Activated CD4-positive, alpha-beta T cell treated with anti-CD3 and anti-CD28 coated beads, Interleukin-2, amount 50 U/mL, for 4 hours (primary cell): ENCODE measurements around the gene CKLF.
A peak's percentile ranks its signal among the peaks of the same experiment; 100 is the strongest.
"Not testable (repeated sequence)": the region's sequence is repeated elsewhere in the genome, so short reads cannot be mapped to it uniquely, and the experiment has no call there.

Source experiments
- DNase-seq, 2 experiments: peaks; one replicate each; pipeline ENCODE4 v3.0.0-alpha.2; 2020

CKLF gene

DNA sequence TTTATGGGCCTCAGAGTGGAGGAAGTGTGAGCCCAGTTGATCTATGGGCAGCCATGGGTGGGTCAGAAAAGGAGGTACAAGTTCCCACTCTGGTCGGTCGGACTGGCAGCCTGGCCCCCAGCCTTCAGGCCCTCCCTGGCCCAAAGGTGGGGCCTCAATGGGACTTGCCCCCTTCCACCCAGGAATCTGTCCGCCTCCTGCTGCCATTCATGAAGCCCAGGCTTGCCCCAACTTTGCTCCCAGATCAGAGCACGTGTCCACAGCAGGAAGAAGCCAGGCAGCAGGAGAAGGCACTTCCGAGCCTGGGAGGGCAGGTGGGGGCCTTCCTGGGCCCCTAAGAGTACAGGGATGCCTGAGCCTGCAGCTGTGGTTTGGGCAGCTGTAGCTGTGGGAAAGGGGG lies 49.1 kb downstream of the CKLF start:
- no peak for DNase-seq

DNA sequence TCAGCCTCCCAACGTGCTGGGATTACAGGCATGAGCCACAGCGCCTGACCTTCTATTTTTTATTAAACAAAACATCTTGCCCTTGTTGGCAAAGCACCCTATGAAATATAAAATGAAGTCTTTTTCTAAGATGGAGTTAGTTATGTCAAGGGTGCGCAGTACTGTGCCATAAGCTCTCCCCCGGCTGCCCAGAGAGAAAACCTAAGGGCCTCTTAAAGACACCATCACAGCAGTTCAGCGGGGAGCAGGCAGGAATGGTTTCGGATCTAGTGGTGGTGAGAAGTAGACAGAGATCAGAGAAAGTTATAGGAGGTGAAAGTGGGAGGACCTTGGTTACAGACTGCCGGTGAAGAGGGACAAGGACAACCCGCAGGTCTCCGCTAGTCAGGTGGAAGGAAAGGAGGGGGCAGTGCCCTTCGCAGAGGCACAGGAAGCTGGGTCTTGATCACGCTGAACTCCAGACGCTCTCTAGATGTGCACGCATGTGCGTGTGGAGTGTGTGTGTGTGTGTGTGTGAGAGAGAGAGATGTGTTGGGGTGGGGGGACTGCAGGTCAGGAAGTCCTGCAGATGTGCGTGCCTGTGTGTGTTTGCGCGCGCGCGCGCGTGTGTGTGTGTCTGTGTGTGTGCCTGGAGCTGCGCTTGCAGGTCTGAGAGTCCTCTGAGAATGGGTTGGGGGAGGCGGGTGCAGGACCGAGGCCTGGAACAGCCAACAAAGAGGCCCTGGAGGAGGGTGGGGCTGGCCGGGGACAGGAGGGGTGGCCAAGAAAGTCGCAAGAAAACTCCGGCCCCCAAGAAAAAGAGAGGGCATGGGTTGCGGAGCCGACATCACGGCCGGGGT lies 51.4 kb downstream of the CKLF start:
- DNase-seq, result peak; percentile 61 to 62

DNA sequence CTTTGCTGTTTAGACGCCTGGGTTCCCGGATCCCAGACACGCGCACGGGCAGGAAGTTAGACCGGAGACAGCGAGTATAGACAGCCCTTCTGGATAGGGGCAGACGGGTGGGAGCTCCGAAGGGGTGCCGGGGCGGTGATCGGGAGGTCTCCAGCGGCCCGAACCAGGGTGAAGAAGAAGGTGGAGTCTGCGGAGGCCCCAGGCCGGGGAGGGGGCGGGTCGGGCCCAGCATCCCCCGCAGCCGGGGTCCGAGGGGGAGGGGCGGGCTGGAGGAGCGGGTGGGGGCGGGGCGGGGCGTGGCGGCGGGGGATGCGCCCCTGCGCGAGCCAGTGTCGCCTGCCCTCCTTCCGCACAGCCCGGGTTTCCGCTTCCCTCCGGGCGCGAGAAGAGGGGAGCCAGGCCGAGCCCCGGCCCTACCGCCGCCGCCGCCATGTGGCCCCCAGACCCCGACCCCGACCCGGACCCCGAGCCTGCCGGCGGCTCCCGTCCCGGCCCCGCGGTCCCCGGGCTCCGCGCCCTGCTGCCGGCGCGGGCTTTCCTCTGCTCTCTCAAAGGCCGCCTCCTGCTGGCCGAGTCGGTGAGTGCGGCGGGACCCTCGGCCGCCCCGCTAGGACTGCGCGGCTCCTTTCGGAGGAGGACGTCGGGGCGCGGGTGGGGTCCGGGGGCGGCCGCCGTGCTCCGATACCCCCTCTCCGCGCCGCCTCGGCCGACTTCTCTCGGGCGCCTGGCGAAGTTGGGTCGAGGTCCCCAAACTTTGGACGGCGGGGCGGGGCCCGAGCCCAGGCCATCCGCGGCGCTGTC lies 52.2 kb downstream of the CKLF start, which contains the start of gene CMTM3:
Gene CMTM3, plus strand, starts transcription at position 329 of the 801 bp plus-strand sequence. Its CDS starts 102 bp downstream, at position 431.
- peak; percentile 65 to 70 for DNase-seq

DNA sequence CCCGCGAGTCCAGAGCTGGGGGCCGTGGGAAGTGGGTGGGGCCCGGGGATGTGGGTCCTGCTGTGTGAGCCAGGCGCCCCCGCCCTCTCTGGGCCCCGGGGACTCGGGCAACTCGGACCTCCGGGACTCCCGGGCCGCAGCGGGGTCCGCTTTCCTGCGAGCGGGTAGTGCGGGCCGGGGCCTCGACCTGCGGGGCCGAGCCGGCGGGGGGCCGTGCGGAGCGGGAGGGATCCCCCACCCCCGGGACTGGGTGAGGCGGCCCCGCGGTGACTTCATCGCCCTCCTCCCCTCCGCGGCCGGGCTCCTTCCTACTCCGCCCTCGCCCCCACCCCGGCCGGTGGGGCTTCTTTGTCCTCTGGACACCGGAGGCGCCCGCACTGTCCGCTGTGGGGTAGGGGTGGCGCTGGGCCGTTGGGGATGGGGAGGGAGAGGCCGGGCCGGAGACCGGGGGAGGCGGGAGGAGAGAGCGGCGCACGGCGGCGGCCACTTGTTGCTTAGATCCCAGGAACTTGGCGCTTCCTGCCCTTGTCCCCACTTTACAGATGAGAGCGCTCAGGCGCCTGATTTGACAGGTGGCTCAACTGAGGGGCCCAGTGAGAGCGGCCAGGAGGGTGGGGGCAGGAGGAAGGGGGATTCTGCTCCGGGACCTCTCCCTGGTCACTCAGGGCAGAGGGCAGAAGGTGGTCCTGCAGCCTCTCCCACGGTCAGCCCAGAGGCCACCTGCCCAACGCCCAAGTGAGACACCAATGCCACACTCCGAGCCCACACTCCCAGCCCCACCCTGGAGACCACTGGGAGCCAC lies 53.0 kb downstream of the CKLF start:
- DNase-seq, result peak; percentile 29 to 33

DNA sequence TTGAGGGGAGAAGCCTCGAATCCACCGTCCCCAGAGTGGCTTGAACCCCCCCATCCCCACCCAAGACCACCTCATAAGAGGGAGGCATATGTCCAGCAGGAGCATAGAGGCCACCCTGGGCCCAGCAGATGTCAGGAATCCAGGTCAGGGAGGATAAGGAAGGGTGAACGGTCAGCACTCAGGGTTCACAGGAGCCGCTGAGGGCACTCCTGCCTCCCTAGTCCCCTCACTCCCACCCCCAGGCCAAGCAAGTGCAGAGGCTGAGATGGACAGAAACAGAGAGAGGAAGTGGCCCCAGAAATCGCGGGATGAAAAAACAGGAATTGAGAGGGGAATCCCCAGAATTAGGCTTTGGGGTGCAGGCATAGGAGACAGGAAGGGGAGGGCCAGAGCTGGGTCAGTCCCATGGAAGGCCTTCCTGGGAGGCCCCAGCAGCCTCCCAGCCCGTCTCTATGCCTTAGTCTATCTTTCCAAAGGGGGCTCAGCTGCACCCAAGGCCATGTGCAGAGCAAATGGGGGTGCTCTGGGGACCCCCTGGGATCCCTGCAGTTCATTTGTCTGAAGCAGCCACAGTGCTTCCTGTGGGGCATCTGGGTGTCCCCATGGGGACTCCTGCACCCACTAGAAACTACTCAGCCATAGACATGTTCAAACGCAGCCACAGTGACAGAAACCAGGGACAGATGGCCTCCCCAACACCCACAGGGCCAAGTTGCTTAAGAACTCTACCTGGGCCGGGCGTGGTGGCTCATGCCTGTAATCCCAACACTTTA lies 53.8 kb downstream of the CKLF start:
- DNase-seq, result no peak

DNA sequence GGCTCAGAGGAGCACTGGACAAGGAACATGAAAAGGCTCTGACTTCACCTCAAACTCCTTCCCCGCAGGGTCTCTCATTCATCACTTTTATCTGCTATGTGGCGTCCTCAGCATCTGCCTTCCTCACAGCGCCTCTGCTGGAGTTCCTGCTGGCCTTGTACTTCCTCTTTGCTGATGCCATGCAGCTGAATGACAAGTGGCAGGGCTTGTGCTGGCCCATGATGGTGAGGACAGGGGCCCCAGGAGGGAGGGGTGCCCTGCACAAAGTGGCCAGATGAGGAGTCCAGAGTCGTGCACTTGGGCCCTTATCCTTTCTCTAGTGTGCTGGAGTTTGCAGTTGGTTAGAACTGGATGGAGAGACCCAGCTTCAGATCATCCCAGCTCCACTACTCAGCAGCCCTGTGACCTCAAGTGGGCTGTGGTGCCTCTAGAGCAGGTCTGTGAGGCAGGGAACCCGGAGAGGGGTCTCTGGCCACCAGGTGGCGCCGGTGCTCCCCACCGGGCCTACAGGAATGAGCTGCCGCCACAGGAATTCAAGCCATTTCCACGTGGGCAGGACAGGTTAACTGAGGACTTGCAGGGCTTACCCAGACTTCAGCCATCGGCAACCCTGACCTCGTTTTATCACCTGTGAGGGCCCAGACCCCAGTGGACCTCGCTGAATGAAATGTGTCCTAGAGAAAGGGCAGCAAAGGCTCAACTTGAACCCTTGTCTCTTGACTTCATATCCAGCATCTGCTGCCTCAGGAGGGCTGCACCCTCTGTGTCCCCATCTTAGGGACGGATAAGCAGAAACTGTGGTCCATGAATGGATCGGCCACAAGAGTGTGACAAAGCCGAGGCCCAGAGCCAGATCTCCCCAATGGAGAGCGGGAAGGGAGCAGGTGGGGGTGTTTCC lies 56.1 kb downstream of the CKLF start:
- DNase-seq, result peak; percentile 82 to 83

DNA sequence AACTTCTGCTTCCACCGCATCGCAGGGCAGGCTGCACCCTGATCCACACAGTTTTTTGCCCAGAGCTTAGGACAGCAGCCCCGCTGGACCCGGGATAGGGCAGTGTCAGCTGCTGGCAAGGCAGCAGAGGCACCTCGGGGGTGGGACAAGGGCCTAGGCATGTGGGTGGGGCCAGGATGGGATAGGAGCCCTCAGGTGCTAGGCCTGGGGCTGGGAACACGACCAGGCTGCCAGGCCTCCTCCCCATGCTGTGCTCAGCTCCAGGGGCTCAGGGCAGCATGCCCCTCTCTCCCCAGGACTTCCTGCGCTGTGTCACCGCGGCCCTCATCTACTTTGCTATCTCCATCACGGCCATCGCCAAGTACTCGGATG lies 56.7 kb downstream of the CKLF start:
- no peak for DNase-seq

DNA sequence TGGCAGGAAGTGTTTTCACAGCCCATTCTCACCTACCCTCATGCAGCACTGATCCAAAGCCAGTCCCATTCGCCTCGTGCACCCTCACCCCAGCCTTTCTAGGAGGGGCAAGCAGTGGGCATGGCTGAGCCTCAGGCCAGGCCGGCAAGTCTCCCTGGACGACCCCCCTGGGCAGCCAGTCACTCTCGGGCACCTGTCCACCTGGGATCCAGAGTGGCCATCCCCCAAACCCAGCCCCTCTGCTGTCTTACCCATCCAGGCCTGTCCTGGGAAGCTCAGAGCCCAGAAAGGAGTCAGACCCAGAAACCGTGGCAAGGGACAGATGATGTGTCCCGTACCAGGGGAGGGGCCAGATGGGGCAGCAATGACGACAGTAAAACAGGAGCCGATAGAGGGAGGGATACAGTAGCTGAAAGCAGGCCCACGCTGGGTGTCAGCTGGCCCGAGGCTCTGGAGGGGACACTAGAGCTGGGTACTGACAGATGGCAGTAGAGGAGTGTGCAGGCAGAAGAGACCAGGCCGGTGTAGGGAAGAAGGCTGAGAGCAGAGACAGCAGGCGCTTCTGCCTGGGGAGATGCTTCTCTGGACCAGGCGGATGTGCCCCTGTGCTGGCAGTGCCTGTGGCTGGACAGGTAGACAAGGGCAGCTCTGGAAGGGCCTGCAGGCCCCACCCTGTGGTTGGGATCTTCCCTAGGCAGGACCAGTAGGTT lies 57.9 kb downstream of the CKLF start:
- DNase-seq, result no peak

DNA sequence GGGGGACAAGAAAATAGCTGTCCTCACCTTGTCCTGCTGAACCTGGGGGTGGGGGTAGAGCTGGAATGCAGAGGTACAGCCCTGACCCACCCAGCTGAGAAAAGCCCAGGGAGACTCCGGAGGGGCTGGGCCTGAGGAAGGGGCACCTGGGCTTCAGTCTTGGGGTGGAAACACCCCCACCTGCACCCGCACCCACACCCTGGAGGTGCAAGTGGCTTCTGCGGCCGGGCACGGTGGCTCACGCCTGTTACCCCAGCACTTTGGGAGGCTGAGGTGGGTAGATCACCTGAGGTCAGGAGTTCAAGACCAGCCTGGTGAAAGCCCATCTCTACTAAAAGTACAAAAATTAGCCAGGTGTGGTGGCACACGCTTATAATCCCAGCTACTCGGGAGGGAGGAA lies 59.5 kb downstream of the CKLF start:
- not testable (repeated sequence) for DNase-seq

DNA sequence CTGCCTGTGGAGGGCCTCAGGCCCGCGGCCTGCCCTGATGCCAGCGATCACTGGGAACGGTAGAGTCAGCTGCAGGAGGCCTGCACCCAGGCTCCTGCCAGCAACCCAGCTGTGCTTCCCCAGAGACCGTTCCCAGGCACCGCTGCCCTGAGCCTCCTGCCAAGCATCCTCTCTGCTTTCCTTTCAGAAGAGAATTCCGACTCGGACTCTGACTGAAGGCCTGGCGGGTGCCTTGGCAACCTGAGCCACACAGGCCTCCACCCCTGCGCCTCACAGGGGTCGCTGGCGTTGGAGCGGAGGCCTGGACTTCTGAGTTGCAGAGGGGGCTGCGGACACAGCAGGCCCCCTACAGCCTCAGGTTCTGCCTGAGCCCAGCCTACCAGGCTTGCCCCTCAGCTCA lies 60.0 kb downstream of the CKLF start:
- no peak for DNase-seq

DNA sequence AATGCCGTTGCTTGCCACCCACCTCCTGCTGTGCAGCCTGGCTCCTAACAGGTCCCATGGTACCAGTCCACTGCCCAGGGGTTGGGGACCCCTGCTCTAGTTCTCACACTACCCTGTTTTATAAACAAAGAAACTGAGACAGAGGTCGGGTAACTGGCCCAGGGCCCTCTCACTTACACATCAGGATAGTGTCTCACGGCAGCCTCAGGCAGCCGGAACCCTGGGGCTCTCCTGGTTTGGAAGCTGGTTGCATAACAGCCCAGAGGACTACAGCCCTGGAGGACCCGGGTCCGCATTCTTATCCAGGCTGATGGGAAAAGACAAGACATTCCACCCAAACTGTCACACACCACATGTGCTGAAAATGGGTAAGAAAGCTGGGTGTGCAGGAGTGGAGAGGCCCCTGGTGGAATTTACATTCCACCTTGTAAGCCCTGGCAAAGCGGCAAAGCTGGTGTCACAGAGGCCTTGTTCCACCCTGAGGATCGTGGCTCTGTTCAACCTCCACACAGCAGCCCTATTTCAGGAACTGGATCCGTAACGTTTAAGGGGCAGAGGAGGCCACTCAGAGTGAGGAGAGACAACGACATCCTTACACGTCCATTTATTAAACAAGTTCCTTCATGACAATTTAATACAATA lies 61.9 kb downstream of the CKLF start:
- DNase-seq, result no peak
